ENCODE measurements around the gene C1D. TPM values are rescaled to one million over a fixed set of nuclear protein-coding genes. Genes with fewer than 3 reads are reported as not detected.
A peak's percentile ranks its signal among the peaks of the same experiment; 100 is the strongest.

The C1D gene, protein sequence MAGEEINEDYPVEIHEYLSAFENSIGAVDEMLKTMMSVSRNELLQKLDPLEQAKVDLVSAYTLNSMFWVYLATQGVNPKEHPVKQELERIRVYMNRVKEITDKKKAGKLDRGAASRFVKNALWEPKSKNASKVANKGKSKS
- 43.0 and 105 TPM in 2 replicates for total RNA-seq (ENCODE audit: low replicate concordance)

DNA sequence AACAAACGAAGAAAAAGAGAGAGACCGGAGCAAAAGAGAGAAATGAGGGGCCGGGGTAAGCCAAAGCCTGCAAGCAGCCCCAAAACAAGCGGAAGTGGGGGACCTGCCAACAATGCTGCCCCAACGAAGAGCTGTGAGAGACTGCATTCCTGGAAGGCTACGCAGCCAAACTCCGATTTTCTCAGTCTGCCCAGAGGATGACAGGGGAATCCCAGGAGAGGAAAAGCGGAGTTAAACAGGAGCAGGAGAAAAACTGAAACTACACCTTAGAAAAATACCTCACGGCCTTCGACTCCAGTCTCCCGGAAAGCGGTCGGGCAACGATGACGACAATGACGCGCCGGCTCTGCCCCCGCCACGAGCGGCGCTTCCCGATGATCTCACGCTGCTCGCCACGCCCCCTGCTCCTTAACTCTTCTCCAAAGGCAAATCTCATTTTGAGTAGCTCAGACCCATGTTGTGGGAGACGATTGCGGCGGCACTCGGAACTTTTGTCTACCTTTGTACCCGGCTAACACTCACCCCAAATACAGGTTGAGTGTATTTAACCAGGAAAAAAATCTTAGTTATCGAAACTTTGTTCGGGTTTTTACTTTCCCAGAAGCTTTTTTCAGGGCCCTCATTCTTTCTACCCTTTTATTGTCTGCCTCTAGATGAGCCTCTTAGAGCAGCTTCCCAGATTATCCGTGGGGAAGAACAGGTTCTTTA lies at the start of gene C1D:
TSS of gene C1D (minus strand) at position 325 of the 708 bp plus-strand sequence. CDS start 15,694 bp downstream, outside the sequence.
- H3K4me3 ChIP-seq (ENCODE audit: low read depth, low read length) = peak within 1 kb of the TSS; percentile 81
- DNase-seq (ENCODE audit: low read depth) = peak; percentile 91
- TF ChIP-seq, protein P1, sequence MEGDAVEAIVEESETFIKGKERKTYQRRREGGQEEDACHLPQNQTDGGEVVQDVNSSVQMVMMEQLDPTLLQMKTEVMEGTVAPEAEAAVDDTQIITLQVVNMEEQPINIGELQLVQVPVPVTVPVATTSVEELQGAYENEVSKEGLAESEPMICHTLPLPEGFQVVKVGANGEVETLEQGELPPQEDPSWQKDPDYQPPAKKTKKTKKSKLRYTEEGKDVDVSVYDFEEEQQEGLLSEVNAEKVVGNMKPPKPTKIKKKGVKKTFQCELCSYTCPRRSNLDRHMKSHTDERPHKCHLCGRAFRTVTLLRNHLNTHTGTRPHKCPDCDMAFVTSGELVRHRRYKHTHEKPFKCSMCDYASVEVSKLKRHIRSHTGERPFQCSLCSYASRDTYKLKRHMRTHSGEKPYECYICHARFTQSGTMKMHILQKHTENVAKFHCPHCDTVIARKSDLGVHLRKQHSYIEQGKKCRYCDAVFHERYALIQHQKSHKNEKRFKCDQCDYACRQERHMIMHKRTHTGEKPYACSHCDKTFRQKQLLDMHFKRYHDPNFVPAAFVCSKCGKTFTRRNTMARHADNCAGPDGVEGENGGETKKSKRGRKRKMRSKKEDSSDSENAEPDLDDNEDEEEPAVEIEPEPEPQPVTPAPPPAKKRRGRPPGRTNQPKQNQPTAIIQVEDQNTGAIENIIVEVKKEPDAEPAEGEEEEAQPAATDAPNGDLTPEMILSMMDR (IDR thresholded peaks at IDR 0.05; ENCODE audit: insufficient read depth, low read length) = no peak

DNA sequence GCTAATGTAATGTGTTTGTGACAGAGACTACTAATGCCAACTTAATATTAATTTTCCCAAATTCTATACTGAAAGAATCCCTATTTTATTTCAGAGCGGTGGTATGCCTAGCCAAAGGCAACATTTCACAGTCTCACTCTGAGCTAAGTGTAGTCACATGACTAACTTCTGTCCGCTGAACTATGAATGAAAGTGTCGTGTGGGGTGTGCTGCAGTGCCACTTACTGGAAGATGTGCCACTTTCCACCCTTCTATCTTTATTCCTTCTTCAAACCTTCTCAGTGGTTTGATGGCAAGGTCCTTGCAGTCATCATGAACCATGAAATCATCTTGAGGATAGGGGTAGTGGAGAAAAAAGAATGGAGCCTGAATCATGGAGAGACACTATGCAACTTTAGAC lies 47.3 kb upstream of the C1D start:
- DNase-seq (ENCODE audit: low read depth) = no peak

DNA sequence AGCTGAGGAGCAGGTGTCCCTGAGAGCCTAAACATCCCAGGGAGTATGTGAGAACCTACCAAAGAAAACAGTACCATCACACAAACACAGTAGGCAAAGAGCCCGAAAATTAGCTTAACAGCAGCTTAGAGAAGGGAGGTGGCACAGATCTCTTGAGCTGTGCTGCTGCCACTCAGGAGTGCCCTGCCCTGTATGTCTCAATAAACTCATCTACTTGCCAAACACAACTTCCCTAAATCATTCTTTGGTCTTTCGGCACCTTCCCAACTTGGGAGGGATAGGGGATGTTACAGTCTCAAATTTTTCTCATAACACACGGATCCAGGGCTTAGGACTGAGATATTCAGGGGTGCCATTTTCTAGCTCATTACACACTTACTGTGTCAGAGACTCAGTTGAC lies 45.3 kb upstream of the C1D start:
- TF ChIP-seq, protein P1 (IDR thresholded peaks at IDR 0.05; ENCODE audit: insufficient read depth, low read length) = no peak
- H3K4me3 ChIP-seq (ENCODE audit: low read depth, low read length) = no peak overlapping the region
- DNase-seq (ENCODE audit: low read depth) = no peak

More for the DNA sequence above, 47.3 kb upstream of the C1D start:
- TF ChIP-seq, protein P1 (IDR thresholded peaks at IDR 0.05; ENCODE audit: insufficient read depth, low read length) = no peak
- H3K4me3 ChIP-seq (ENCODE audit: low read depth, low read length) = no peak overlapping the region

DNA sequence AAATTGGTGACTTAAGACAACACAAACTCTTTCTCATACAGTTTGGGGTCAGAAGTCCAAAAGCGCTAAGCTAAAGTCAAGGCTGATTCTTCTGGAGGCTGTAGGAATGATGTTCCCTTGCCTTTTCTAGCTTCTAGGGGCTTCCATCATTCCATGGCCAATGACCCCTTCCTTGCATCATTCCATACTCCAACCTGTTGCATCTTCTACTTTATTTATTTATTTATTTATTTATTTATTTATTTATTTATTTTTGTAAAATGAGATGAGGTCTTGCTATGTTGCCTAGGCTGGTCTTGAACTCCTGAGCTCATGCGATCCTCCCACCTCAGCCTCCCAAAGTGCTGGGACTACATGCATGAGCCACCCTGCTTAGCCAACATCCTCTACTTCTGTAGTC lies 44.7 kb upstream of the C1D start:
- DNase-seq (ENCODE audit: low read depth) = no peak
- TF ChIP-seq, protein P1 (IDR thresholded peaks at IDR 0.05; ENCODE audit: insufficient read depth, low read length) = no peak
- H3K4me3 ChIP-seq (ENCODE audit: low read depth, low read length) = no peak overlapping the region

DNA sequence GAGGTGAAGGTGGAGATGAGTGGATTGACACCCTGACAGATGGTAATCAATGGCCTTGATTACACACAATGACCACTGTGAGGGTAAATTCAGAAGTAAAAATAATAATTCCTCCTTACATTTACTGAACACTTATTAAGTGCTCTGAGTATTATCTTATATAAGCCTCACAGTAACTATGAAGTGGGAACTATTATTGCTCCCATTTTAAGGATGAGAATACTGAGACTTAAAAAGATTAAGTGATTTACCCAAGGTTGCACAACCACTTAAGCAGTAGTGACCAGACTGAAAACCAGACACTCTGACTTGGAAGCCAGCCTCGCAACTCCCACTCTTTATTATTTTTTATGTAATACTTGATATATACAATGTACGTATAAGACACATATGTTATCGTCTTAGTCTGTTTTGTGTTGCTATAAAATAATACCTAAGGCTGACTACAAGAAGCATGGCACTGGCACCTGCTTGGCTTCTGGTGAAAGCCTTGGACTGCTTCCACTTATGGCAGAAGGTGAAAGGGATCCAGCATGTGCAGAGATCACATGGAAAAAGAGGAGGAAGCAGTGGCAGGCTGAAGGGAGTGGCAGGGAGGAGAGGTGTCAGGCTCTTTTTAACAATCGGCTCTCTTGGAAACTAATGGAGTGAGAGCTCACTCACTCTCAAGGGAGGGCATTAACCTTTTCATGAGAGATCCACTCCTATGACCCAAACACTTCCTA lies 41.5 kb upstream of the C1D start:
- no peak overlapping the region for H3K4me3 ChIP-seq (ENCODE audit: low read depth, low read length)
- no peak for DNase-seq (ENCODE audit: low read depth)
- TF ChIP-seq, protein P1 (IDR thresholded peaks at IDR 0.05; ENCODE audit: insufficient read depth, low read length) = no peak

DNA sequence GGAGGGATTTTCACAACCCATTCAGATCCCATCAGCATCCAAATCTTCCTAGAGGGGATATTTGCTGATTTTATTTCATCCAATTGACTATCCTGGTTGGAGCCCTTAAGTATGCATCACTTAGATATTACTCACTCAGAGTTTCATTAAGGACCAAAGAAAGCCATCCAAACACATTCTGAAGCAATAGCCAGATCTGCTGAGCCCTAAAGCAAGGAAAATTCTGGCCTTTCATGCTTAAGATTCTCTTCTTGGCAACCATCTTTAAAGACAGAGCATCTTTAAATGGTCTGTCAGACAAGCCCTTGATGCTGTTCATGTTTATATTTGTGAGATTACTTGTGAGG lies 40.9 kb upstream of the C1D start:
- peak; percentile 49 for DNase-seq (ENCODE audit: low read depth)
- H3K4me3 ChIP-seq (ENCODE audit: low read depth, low read length) = no peak overlapping the region
- TF ChIP-seq, protein P1 (IDR thresholded peaks at IDR 0.05; ENCODE audit: insufficient read depth, low read length) = no peak
